CD4-positive, alpha-beta T cell treated with Interleukin-10 for 1 hour (primary cell): Measurements from ENCODE around the gene LRRFIP1.

Experiments
- DNase-seq: peaks from one replicate; pipeline ENCODE4 v3.0.0-alpha.2; 2020

Gene LRRFIP1

GRCh38 chr2:237798236-237799059 lies 171.1 kb downstream of the LRRFIP1 start, which contains the start of gene RBM44:
TSS of gene RBM44 (plus strand) at chr2:237798779. CDS start at chr2:237813610, 14,831 bp downstream.
- DNase-seq: no peak

GRCh38 chr2:237799060-237799428 lies 171.7 kb downstream of the LRRFIP1 start:
- DNase-seq: no peak

GRCh38 chr2:237801466-237801865 lies 174.1 kb downstream of the LRRFIP1 start:
- DNase-seq: no peak

- DNase-seq: no peak
Observed at GRCh38 chr2:237806334-237806733, 178.9 kb downstream of the LRRFIP1 start.

- no peak for DNase-seq
Observed at GRCh38 chr2:237815637-237816036, 188.2 kb downstream of the LRRFIP1 start.

GRCh38 chr2:237816531-237816930 lies 189.1 kb downstream of the LRRFIP1 start:
- no peak for DNase-seq

- DNase-seq: no peak
Observed at GRCh38 chr2:237818066-237818473, 190.7 kb downstream of the LRRFIP1 start.

GRCh38 chr2:237819231-237819630 lies 191.8 kb downstream of the LRRFIP1 start:
- DNase-seq: no peak

GRCh38 chr2:237820421-237820820 lies 193.0 kb downstream of the LRRFIP1 start:
- DNase-seq: no peak

GRCh38 chr2:237823544-237823943 lies 196.2 kb downstream of the LRRFIP1 start:
- DNase-seq: no peak

- no peak for DNase-seq
Observed at GRCh38 chr2:237824085-237824484, 196.7 kb downstream of the LRRFIP1 start.

GRCh38 chr2:237827421-237827987 lies 200.1 kb downstream of the LRRFIP1 start:
- DNase-seq: no peak
